GM18951 (cell line): ENCODE results near the gene ISG20.

Experiments
- POLR2A ChIP-seq: IDR thresholded peaks from 4 replicates; pipeline ENCODE4 v1.6.1; 2011; ENCODE audit warnings: mild to moderate bottlenecking; ENCODE audit not compliant: insufficient read length, insufficient read depth; ENCODE audit errors: extremely low read depth
- in situ Hi-C: fragments of 300-500 bp; cut with MboI; formaldehyde crosslinking; loops from one replicate; pipeline ENCODE4 v1.12.0; 2022; ENCODE audit warnings: low sequenced_read_pairs, mixed read lengths, inconsistent platforms; ENCODE audit not compliant: unreplicated experiment

ISG20 gene

DNA sequence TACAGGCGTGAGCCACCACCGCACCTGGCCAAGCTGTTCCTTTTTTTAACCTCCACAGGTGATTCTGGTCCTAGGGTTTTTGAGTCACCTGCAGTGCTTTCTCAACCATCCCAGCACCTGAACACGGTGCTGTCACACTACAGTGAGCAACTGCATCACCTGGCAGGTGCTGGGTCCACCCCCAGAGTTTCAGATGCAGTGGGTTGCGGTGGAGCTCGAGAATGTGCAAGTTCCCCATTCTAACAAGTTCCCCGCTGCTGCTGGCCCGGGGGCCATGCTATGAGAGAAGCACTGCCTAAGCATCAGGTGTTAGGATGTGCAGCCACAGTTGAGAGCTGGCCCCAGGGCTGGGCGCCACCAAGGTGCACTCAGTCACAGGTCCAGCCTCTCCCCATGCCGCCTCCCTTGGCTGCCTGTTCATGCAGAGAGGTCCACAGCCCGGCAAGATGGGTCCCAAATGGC lies 18.0 kb downstream of the ISG20 start:
- in situ Hi-C loops, result no loop called here
- no peak for TF ChIP-seq POLR2A

DNA sequence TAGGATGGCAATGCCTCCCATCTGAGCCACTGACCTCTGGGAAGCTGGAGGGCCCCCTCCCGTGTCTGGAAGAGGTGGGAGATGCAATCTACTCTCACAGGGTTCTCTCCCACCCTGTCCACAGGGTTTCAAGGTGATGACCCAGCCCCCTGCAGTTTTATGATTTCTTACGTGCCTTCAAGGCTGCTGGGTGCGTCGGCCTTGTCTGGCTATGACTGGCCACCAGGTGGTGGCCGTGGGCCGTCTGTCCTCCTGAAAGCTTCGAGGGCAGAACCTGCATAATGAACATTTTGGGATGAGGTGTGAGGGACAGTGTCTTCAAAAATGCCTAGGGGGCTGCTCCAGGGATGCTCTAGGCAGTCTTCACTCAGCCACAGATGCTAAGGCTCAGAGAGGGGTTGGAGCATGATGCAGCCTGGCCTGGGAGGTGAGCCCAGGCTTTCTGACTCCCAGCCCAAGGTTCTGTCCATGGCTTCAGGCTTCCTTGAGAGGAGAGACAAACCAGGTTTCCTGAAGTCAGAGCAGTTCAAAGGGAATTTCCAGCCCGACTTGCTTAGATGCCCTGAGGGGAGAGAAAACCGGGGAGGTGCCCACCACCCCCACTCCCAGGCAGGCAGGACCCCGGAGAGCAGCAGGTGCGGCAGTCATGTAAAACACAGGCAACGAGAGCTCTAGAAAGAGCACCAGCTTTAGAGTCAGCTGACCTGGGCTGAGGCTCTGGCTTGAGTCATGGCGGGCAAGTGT lies 18.7 kb downstream of the ISG20 start:
- no peak for TF ChIP-seq POLR2A
- in situ Hi-C loops, result no loop called here

DNA sequence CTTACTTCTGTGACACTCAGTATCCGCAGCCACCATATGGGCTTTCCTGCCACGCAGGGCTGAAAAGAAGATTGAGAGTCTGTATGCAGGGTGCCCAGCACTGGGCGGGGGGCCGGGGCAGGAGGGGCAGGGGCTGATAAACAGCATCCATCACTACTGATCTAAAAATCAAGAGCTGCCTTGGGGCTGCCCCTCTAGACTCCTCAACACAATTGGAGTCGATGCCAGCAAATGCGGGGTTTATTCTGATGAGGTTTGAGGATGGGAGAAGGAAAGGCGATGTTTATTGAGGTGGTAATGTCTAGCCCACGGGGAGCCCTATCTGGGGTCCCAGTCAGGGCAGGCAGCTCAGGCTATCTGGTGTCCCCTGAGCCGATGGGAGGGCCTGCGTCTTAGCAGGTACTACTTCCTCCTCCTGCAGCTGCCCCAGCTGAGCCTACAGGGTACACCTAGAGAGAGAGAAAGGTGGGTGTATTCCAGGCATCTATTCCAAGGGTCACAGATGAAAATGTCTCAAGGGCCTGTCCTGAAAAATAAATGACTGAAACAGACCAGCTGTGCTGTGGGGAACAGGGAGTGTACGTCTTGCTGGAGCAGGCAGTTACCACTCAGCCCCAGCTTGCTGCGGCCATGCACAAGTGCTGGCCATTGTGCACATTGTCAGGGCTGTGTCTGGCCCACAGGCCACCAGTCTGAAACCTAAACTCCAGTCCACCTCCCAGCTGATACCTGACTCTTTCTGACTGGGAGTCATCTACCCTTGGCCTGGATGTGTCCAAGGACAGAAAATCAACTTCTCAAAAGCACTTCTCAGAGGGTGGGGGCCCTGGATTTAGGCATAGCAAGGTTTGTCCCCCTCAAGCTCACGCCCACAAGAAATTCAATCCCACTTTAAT lies 19.5 kb downstream of the ISG20 start:
- in situ Hi-C loops, result no loop called here

DNA sequence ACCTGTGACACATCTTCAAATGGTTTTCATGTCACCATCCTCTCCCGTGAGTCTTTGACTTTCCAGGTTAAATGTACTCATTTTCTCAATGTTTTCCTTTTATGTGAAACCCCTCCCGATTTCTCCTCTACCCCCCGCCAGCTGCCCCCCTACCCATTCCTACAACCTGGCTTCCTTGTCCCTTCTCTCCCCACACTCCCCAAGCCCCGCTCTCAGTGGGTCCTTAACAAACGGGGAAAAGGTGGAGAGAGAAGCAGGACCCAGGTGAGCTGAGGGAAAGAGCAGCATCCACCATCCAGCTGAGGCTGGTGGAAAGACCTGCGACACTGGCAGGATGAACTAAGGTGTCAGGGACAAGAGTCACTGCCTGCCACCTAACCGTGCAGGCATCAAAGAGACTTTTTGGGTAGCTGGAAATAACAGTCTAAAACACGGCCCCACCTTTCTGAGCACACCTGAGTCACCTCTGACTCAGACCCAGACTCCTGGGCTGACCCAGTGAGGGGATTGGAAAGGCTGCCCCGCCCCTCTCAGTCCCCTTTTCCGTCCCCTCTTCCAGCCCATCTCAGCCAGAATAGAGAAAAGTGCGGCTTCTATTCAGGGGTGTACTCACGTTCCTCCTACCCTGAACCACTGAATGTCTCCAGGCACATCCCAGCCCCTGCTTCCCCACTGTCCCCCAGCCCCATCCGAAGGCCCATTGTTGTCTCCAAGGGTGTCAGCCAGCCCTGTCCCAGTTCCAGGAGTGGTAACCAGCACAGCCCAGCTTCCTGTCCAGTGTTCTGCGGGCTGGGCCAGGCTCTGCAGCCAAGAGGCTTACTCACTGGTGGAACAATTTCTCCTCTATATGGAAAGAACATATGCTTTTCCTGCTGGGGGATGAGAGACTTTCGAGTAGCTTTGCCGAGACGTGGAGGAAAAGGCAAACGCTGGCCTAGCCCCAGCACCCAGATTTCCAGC lies 20.4 kb downstream of the ISG20 start:
- TF ChIP-seq POLR2A, result no peak
- in situ Hi-C loops, result no loop called here

More for the DNA sequence above, 19.5 kb downstream of the ISG20 start:
- no peak for TF ChIP-seq POLR2A

DNA sequence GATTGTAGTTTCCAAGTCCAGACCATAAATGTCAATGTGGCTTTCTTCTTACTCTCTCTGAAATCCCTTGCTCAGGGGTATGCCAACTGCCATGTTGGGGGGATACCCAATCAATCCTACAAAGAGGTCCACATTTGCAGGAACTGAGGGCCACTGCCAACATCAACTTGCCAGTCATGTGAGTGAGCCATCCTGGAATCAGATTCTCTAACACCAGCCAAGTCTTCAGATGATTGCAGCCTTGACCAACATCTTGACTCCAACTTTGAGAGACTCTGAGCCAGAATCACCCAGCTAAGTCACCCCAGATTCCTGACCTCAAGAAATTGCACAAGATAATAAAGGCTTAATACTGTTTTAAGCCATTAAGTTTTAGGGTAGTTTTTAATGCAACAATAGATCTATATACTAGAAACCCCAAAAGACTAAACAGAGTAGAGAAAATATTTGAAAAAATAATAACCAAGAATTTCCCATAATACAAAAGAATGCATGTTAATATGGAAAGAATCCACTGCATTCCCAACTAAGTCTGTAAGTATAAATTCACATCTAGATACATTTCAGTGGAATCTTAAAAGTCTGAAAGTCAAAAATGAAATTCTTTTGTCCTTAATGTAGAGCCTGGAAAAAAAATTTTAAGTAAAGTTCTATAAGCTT lies 22.4 kb downstream of the ISG20 start:
- TF ChIP-seq POLR2A, result no peak
- in situ Hi-C loops, result no loop called here

DNA sequence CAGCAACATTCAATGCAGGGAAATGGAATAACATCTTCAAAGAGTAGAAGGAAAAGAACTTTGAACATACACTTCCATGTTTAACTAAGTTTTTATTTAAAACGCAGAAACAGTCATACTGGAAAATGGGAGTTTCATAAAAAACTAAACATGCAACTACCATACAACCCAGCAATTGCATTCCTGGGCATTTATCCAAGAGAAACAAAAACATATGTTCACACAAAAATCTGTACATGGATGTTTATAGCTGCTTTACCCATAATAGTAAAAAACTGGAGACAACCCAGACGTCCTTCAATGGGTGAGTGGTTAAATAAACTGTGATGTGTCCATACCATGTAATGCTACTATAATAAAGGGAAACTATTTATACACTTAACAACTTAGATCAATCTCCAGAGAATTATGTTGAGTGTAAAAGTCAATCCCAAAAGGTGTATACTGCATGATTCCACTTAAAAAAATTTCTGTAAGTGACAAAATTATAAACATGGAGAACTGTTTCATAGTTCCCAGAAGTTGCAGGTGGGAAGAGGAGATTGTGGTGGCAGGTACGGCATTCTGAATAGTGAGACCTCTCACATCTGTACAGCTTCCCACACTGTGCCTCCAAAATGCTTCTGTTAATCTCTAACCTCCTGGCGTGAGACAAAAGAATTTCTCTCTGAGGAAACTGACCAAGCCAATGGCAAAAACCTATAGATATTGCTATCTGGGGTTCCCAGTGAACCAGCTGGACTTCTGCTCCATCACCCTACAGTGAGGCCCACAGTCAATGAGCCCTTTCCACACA lies 23.1 kb downstream of the ISG20 start:
- in situ Hi-C loops, result no loop called here
- TF ChIP-seq POLR2A, result no peak

DNA sequence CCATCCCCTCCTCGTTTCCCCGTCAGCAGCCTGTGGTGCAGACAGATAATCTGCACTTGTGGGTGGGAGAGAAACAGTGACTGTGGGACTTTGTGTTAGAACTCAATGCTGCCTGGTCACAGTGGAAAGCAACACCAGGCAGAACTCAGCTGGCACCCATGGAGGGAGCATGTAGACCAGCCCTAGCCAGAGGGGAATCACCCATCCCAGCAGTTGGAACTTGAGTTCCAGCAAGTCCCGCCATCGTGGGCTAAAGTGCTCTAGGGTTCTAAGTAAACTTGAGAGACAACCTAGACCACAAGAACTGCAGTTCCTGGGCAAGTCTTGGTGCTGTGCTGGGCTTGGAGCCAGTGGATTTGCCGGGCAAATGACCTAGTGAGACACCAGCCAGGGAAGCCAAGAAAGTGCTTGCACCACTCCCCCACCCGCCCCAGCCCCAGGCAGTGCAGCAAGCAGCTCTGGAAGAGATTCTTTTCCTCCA lies 24.4 kb downstream of the ISG20 start:
- no peak for TF ChIP-seq POLR2A
- in situ Hi-C loops, result no loop called here

DNA sequence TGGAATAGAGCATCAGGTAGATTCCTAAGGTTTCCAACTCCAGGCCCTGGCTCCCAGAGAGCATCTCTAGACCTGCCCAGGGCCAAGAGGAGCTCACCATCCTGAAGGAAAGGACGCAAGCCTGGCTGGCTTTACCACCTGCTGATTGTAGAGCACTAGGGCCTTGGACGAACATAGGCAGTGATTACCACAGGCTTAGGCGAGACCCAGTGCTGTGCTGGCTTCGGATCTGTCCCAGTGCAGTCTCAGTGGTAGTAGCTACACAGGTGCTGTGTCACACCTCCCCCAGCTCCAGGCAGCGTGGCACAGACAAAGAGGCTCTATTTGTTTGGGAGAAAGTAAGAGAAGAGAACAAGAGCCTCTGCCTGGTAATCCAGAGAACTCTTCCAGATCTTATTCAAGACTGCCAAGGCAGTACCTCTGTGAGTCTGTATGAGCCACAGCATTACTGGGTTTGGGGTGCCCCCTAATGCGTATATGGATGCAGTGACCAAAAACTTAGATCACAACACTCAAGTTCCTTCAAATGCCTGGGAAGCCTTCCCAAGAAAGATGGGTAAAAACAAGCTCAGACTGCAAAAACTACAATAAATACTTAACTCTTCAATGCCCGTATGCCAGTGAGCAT lies 25.4 kb downstream of the ISG20 start:
- TF ChIP-seq POLR2A, result no peak
- in situ Hi-C loops, result no loop called here

DNA sequence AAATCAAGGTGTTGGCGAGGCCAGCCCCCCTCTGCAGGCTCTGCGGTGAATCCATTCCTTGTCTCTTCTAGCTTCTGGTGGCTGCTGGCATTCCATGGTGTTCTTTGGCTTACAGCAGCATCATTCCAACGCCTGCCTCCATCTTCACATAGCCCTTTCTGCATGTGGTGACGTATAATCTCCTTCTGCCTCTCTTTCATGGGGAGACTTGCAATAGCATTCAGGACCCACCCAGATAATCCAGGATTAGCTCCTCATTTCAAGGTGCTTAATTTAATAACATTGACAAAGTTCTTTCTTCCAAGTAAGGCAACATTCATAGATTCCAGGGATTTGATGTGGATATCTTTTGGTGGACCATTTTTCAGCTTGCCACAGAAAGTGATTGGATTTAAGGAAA lies 35.8 kb downstream of the ISG20 start:
- no peak for TF ChIP-seq POLR2A
- in situ Hi-C loops, result no loop called here

DNA sequence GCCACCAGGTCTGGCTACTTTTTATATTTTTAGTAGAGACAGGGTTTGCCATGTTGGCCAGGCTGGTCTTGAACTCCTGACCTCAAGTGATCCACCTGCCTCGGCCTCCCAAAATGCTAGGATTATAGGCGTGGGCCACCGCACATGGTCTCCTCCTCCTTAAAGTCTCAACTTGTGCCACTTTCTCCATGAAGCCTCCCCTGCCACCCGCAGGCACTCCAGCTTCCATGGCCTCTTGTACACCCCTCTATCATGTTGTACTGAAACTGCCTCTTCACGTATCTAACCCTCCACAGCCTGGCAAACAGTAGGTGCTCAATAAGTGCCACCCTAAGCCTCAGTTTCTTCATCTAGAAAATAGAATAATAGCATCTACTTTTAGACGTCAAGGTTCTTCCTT lies 39.9 kb downstream of the ISG20 start:
- in situ Hi-C loops, result no loop called here
- TF ChIP-seq POLR2A, result no peak
